Right kidney (tissue), 9 donors: Measurements from ENCODE around the gene SNAP25.

Experiments
- DNase-seq: peaks from one replicate; pipeline ENCODE4 v3.0.0-alpha.2; 2016
- long read RNA-seq, 8 donors: transcript quantifications; one replicate each; lab custom pipeline, GENCODE V29; 2026

SNAP25 gene
- long read RNA-seq, donor 1, partial matches to known transcripts, result 0 of 5 reads
- long read RNA-seq, donor 1, other reads (novel, unspliced or antisense), result 0 of 5 reads
- long read RNA-seq, donor 2, partial matches to known transcripts, result 5 of 6 reads
- long read RNA-seq, donor 2, other reads (novel, unspliced or antisense), result 0 of 6 reads
- long read RNA-seq, donor 3, partial matches to known transcripts, result 0 of 2 reads
- long read RNA-seq, donor 3, other reads (novel, unspliced or antisense), result 0 of 2 reads
- long read RNA-seq, donor 4, partial matches to known transcripts, result 6 of 6 reads
- long read RNA-seq, donor 4, other reads (novel, unspliced or antisense), result 0 of 6 reads
- long read RNA-seq, donor 5, partial matches to known transcripts, result 0 of 1 reads
- long read RNA-seq, donor 5, other reads (novel, unspliced or antisense), result 0 of 1 reads
- long read RNA-seq, donor 6, result 0 reads
- long read RNA-seq, donor 7, result 0 reads
- long read RNA-seq, donor 8, partial matches to known transcripts, result 0 of 1 reads
- long read RNA-seq, donor 8, other reads (novel, unspliced or antisense), result 0 of 1 reads

DNA sequence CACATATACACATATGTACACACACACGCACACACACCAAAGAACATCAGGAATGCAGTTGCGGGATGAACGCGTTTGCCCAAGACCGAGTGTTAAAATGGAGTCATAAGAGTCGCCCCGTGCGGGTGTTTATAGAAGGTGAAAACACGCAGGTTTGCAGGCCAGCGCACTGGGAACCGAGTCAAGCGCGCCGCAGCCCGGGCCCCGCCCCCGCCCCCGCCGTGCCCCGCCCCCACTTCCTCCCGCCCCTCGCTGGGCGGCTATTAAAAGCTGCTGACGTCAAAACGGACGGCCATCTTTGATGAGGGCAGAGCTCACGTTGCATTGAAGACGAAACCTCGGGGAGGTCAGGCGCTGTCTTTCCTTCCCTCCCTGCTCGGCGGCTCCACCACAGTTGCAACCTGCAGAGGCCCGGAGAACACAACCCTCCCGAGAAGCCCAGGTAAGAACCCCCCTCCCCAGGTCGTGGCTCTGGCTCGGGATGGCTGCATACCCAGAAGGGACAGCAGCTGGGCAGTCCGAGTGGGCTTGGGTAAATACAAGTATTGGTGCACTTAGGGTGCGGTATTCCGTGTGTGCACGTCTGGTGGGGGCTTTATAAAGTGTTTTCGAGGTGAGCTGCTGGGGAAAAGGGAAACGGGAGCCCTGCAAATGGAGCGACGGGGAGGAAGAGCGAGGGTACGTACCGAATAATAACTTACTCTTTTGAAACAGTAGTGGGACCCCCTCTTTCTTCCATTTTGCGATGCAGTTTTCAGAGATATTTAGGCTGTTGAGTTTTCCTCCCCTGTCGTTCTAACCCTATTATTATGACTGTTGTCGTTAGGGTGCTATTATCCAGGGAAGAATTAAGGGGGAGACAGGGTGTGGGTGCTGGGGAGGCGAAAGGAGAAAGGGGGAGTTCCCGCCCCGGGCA is at the start of gene SNAP25:
TSS of gene SNAP25 (plus strand) at position 295 of the 916 bp plus-strand sequence. CDS start 56,662 bp downstream, outside the sequence.
- DNase-seq, result peak; percentile 87

DNA sequence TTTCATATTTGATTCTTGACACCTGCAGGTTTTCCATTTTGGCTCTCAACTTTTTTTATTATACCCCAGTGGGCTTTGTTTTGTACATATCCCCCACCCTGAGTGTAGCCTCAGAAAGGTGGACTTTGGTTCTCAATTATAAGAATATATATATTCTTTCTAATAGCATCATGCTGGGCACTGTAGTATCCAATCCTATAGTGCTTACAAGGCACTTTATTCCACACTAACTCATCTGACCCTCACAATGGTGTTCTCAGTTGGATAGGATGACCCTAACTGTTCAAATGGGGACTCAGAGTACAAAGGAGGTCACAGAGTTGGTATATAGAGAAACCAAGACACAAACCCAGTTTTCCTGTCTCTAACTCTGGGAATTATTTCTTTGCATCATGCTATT is 48.9 kb upstream of the SNAP25 start:
- DNase-seq, result no peak

DNA sequence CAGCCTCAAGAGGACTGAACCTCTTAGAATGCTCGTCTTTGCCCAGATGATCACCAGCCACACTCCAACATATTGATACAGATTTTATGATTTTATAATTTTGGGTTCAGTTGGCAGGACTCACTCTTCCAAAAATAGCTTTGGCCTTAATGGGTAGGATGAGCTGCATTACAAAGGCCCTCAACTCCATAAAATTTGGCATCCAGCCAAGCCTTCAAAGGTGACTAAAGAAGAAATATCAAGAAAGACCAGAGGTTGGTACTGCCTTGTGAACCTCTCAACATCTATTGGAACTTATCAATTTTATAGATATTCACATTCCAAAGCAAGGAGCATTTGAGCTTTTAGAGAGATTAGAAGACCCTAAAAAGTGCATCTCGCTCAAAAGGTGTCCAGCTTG is 48.4 kb upstream of the SNAP25 start:
- DNase-seq, result no peak

DNA sequence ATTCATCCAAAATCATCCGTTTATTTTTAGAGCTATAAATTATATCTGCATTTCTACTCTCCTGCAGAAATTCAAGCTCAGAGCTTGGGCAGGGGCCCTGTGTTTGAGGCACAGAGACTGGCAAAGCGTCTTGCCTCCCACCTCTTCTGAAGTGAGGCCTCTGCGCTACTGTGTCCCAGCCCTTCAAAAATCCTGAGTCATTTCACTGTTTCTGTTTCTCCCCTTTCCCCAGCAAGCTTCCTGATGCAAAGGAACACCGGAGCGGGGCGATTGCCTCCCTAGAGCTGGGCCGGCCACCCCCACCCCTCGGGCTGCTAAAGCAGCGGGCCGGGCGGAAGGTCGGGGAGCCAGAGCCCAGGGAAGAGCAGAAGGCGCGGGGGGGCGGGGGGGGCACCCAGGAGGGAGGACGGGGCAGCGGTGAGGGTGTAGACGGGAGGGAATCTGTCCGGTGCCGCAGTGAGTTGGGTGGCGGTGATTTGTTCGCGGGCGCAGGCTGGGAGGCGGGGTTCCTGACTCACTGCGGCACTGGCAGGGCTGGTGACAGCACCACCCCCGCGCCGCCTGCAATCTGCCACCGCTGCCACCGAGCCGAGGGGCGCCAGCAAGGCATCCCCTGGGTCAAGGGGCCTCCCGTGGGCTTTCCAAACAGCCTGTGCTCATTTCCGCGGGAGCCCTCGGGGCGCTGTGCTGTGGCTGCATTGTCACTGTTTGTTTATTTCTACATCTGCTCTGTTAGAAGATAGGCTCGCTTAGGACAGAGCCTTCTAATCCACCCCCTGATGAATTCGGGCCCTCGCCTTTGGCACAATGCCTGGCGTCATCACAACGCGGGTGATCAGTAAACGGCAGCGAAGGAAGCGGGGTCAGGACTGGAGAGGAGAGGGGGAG is 46.5 kb upstream of the SNAP25 start:
- DNase-seq, result peak; percentile 52

DNA sequence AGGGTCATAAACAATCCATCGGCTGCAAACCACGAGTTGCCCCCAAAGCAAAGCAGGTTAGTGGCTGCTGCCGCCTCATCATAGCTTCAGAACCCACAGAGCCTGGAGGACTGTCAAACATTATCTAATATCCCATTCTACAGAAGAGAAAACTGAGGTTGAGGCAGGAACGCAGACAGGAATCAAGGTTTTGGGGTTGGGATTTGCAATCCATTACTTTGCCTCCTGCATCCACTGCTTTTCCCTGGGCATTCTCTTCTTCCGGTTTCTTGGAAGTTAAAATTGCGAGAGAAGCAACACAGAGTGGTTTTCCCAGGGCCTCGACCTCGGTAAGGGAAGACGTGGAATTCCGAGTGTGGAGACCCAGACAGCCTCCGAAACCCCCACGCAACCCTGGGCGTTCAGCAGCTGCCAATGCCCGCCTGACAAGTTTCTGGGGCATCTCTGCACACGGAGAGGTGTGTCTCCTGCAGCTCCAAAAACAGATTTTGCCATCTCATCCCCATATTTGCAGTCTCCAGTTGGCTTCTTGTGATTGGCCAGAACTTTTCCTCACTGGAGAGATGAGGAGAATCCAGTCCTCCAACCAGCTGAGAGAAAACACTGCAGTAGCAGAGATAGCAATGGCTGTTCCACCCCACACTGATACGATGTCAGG is 45.5 kb upstream of the SNAP25 start:
- DNase-seq, result no peak

DNA sequence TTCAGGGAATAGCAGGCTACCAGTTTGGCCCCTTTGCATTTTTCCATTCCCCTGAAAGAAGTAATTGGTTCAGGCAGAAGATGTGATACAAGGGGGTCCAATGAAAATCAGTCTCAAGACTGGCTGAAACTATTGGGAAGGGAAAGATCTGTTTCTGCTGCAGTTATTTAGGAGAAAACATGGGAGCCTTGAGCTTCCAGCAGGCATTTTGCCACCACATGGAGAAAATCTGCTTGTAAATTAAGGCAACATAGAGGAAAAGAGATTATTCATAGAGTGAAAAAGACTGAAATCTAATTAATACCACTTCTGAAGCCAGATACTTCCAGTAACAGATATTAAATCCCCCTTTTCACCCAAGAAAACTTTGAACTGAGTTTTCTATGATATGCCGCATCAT is 44.2 kb upstream of the SNAP25 start:
- DNase-seq, result no peak

DNA sequence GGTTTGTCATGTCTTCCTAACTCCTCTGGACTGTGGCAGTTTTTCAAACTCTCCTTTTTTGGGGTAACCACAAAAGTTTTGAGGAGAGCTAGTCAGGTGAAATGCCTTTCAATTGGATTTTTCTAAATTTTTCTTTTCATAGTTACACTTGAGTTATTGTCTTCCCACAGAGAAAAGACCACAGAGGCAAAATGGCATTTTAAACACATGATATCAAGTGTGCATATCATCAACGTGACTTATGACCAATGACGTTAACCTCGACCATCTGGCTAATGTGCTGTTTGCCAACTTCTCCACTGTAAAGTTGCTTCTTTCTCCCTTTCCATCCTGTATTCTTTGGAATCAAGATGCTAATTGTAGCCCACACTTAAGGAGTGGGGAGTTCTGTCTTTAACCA is 41.3 kb upstream of the SNAP25 start:
- DNase-seq, result no peak

DNA sequence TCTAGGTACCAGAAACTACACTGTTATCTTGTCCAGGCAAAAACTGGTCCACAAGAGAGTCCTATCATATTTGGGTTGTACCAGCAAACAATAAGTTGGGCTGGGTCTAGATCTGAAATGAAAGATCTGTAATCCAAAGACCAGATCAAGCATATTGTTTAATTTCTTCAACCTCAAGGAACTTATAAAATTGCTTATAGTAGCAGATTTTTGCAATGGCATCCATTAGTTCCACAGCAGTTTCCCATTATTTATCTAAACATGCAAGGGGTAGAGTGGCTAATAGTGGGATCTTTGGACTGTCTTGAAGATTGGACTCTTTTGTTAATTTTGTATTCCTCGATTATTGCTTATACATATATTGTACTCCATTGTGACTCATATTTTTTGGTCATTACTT is 40.5 kb upstream of the SNAP25 start:
- DNase-seq, result no peak

DNA sequence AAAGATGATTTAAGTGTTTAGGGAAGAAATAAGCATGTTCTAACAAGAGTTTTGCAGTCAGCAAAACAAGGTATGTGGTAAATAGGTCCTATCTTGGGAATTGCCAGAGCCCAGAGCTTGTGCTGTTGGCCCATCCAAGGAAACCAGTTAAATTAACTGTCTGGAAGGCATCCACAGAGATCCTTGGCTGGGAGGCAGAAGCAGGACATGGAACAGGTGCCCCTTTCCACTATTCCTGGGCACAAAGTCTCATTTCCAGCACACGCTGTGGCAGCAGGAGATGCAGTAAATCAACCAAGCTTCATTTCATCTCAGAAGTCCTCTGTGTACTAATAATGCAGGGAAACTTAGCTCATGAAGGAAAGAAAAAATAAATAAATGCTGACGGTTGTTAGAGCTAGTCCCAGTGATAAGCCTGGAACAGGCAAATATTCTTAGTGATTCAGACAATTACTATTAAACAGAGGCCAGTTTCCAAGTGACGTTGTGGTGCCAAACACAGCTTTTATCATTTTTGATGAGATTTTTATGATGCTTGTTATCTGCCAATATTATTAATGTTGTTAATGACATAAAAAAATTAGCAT is 39.8 kb upstream of the SNAP25 start:
- DNase-seq, result no peak

DNA sequence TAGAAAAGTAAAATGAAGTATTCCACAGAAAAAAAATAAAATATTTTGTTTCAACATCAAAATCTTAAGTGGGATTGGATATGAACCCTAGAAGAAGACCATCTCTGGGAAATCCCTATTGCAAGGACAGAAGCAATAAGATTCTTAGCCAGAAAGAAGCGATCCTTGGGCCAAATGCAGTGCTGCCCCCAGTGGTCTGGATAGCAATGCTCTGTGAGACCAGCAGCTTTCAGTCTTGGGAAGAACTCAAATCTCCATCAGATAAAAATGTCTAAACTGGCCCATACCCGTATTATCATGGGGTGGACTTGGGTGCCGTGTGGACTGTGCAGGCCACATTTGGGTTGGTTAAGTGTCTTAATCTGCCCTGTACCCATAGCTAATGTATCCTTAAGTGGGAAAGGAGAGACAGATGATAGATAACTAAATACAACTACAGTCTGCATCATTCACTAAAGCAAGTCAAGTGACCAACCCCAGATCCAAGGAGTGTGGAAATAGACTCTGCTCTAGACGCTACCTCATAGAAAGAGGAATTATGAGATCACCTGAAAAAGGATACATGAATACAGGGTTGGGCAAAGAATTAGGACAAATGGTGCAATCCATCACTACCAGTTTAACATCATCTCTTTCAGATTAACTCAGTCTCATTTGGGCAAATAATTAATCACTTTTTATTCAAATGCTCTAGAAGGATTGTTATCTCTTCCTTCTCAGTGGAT is 38.9 kb upstream of the SNAP25 start:
- DNase-seq, result no peak

DNA sequence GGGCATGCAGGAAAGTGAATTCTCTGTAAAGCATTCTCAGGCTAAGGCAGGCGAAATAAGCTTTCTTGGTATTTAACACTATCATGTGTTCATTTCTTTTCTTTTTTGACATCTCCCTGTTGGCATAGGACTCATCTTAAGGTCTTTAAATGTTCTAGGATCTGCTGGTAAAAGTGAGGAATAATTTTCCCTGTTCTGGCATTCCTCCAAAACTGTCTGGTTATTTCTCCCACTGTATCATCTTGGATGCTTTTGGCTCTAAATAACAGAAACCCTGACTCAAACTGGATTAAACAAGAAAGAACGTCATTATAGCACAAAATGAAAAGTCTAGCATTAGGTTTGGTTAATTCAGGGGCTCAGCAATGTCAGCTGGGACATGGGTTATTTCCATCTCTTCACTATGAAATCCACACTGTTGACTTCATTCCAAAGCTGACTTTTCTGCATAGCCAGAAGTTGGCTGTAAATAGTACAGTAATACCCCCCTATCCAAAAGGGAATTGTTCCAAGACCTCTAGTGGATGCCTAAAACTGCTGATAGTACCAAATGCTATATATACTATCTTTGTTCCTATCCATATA is 37.9 kb upstream of the SNAP25 start:
- DNase-seq, result no peak

DNA sequence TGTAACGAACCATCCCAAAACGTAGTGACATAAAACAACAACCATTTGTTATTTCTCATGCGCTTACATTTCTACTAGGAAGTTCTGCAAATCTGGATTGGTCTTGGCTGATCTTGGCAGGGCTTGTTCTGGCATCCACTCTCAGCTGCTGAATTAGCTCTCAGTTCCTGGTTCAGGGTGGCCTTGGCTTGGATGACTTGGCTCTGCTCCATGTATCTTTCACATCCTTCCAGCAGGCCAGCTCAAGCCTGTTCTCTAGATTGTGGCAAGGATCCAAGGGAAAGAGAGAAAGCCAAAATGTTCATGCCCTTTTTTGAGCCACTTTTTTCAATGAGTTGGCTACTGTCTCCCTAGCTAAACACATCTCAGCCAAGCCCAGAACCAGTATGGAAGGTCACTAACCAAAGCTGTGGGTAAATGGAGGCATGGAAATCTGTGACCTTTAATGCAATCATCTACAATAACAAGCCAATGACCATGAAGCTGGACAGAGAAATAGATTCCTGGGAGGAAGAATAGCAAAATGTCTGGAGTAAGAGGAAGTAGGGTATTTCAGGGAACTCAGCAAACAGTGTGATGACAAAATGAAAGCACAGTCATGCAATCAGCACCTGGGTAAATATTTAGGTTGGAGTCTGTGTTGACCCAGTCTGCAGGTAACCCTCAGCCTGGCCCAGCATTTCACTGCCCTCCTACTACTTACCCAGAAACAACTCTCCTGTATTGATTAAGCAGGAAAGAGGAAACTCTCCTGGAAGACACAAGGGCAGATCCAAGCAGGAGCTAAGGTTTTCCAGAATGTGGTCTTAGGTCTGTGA is 32.7 kb upstream of the SNAP25 start:
- no peak for DNase-seq

DNA sequence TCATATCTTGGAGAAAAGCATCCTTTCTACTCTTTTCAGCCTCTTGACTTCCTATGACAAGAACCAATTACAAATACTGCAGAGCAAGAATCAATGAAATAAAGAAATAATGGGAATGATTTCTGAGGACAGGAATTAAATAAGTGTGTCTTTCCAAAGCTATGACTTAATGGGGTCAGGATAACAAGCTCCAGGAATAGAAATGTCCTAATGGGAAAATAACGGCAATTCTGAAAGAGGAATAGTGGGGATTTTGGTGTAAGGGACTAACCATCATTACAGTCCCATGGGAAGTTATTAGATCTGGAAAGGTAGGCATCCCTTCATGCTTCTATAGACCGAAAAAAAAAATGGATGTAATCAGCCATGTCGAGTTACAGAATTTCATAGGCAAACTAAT is 28.2 kb upstream of the SNAP25 start:
- no peak for DNase-seq

DNA sequence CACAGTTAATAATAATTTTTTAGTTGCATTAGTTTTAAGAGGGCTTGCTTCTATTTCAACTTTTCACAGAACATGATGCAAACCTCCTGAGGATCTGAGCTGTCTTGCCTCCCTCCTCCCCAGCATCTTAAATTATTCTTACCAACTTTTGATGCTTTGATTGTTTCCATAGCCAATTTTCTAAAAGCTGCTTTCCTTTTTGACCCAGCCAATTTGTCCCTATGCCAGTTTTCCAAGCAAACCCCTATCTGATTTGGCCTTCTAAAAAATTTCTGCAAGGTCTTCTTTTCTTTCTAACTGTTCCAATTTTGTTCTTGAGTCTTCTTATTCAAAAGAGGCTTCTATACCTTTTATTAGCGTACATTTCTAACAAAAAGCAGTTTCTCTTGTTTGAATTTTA is 26.5 kb upstream of the SNAP25 start:
- DNase-seq, result no peak

DNA sequence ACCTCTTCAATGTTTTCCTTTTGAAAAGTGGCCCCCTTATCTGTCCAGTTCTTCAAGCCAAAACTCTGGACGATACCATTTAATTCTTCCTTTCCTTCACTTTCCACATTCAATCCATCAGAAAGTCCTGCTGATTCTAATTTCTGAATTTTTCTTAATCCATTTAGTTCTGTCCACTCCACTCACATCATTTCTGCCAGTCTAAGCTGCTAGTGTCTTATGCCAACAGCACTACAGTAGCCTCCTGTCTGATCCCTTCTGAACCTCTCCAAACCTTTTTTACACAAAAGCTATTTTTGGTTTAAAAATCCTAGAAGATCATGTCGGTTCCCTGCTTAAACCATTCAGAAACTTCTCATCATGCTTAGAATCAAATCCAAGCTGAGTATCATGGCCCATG is 24.5 kb upstream of the SNAP25 start:
- no peak for DNase-seq

DNA sequence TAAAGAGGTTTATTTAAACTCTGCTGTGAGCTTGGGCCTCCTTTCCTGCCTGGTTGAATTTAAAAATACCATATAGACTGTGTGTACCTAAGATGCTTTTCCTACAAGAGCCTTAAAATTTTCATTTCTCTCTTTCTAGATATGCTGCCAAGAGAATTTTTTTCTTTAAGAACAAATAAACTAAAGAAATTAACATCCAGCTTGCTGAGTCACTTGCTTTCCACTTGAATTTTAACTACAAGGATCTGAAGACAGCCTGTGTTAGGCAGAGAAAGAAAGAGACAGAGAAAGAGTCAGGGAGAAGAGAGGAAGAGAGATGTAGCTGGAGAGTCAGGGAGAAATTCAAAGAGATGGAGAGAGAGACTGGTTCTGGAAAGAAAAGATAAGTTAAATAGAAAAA is 18.3 kb upstream of the SNAP25 start:
- DNase-seq, result no peak

DNA sequence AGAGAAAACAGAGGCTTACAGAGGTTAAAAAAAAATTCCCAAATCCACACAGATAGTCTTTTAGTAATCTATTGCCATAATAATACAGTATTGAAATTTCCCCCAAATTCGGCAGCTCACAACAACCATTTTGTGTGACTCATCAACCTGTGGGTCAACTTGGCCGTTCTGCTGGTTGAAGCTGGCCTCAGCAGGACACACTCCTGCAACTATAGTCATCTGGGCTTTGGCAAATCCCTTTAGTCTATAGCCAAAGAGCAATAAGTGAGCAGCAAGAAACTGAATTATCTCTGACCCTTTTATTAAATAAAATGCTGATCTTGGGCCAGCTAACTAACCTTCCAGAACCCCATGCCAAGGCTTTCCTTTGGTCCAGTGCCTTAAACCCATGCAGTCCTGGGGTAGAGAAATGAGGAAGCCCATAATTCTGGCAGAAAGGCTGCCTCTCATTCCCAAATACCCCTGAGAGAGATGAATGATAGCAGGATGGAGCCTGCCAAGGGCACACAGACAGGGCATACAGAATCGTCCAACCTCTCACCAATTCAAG is 17.2 kb upstream of the SNAP25 start:
- DNase-seq, result no peak

DNA sequence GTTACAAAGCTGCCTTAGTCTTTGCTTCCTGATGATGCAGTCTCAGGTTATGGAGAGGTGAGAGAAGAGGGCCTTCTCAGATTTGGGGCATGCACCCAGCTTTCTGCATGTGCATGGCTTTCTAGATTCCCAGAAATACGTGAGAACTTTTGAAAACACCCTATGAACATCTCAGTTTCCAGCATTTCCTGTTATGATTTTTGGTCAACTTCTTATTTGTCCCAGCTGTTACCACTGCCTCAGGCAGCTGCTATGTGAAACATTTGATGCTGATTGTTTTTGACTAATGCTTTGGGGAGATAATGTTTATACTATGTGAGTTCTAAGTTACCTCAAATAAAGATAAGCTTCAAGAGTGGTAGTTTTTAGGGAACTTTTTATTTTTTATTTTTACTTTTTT is 9.5 kb upstream of the SNAP25 start:
- no peak for DNase-seq

DNA sequence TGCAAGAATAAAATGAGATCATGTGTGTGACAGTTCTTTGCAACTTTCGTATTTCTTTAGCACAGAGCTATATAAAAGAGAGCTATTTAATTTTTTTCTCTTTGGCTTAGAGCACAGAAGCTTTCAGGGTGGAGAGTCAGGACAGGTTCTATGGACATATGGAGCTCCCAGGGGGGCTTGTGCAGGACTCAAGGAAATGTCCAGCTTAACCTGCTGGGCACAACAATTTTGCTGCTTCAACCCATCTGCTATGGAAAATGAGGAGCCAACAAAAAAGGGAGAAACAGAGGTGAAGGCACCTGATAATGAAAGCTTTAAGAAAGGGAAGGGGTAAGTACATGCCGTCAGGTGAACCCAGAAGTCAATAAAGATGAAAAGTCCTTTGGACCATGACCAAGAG is 5.1 kb upstream of the SNAP25 start:
- DNase-seq, result no peak
